Immature natural killer cell (primary cell): ENCODE results near the gene CDK5RAP3. TPM values are rescaled to one million over a fixed set of nuclear protein-coding genes. Genes with fewer than 3 reads are reported as not detected.
"Not testable (repeated sequence)": the region's sequence is repeated elsewhere in the genome, so short reads cannot be mapped to it uniquely, and the experiment has no call there.

Experiments
- DNase-seq, 3 donors: peaks; one replicate each; pipeline ENCODE4 v3.0.0; 2022; ENCODE audit warnings: mixed read lengths in 1 of 3
- H3K27ac Mint-ChIP-seq, 6 donors: one replicate each; pipeline ENCODE4 v1.8.0; 2020; ENCODE audit warnings: mixed read lengths in 6 of 6, mild to moderate bottlenecking in 5 of 6, inconsistent platforms in 4 of 6, moderate library complexity in 3 of 6
- H3K27me3 Mint-ChIP-seq, 3 donors: one replicate each; pipeline ENCODE4 v1.8.0; 2020 to 2021; ENCODE audit warnings: low read depth in 3 of 3, mild to moderate bottlenecking in 3 of 3, mixed read lengths in 3 of 3, moderate library complexity in 3 of 3, inconsistent platforms in 1 of 3
- H3K36me3 Mint-ChIP-seq, 3 donors: one replicate each; pipeline ENCODE4 v1.8.0; 2020; ENCODE audit warnings: mixed read lengths in 3 of 3, inconsistent platforms in 2 of 3, mild to moderate bottlenecking in 2 of 3
- H3K4me1 Mint-ChIP-seq, 2 donors: one replicate each; pipeline ENCODE4 v1.8.0; 2020; ENCODE audit warnings: inconsistent platforms in 2 of 2, mild to moderate bottlenecking in 2 of 2, mixed read lengths in 2 of 2, moderate library complexity in 1 of 2
- H3K4me3 Mint-ChIP-seq, 5 donors: one replicate each; pipeline ENCODE4 v1.8.0; 2020; ENCODE audit warnings: mild to moderate bottlenecking in 5 of 5, mixed read lengths in 5 of 5, inconsistent platforms in 3 of 5, moderate library complexity in 3 of 5
- H3K9me3 Mint-ChIP-seq, 6 donors: one replicate each; pipeline ENCODE4 v1.8.0; 2020; ENCODE audit warnings: mild to moderate bottlenecking in 6 of 6, mixed read lengths in 6 of 6, inconsistent platforms in 4 of 6, moderate library complexity in 3 of 6
- polyA plus RNA-seq, 3 donors: library from polyadenylated mRNA; unstranded; fragments of 300-500 nt; fragmentation: Illumina TruSeq; gene quantifications; one replicate each; pipeline ENCODE4 v1.2.3, GENCODE V29; 2021

Gene CDK5RAP3
- polyA plus RNA-seq, 3 donors from 2014 or later: 66.3 to 97.2 (median 84.0) TPM

- H3K4me1 Mint-ChIP-seq: peaks cover 11 to 12% of the 10 kb centered on the region in 2 donors
- H3K9me3 Mint-ChIP-seq: no peaks in the 10 kb centered on the region
- peaks cover 10 to 25% (median 12%) of the 10 kb centered on the region in 3 donors for H3K27me3 Mint-ChIP-seq
- no peak for DNase-seq
- no peak overlapping the region for H3K4me3 Mint-ChIP-seq
- H3K27ac Mint-ChIP-seq: no peak overlapping the region
- H3K36me3 Mint-ChIP-seq: no peaks in the 10 kb centered on the region
Measured at GRCh38 chr17:48013876-48014594, 43.1 kb downstream of the CDK5RAP3 start.

- no peak for DNase-seq
- Mint-ChIP-seq H3K4me1 (peaks cover 11 to 12% of the 10 kb centered on the region in 2 donors), H3K27me3 (peaks cover 11 to 23% (median 12%) of the 10 kb centered on the region in 3 donors), H3K4me3 (no peak overlapping the region), H3K27ac (no peak overlapping the region), H3K9me3 (no peaks in the 10 kb centered on the region), H3K36me3 (no peaks in the 10 kb centered on the region)
Measured at GRCh38 chr17:48014595-48015111, 43.7 kb downstream of the CDK5RAP3 start.

GRCh38 chr17:48016112-48016511, 45.2 kb downstream of the CDK5RAP3 start:
- DNase-seq: no peak
- peaks cover 10 to 12% of the 10 kb centered on the region in 2 donors for H3K4me1 Mint-ChIP-seq
- no peak overlapping the region for H3K27ac Mint-ChIP-seq
- H3K9me3 Mint-ChIP-seq: no peaks in the 10 kb centered on the region
- no peak overlapping the region for H3K4me3 Mint-ChIP-seq
- no peaks in the 10 kb centered on the region for H3K36me3 Mint-ChIP-seq
- peaks cover 11 to 21% (median 17%) of the 10 kb centered on the region in 3 donors for H3K27me3 Mint-ChIP-seq

GRCh38 chr17:48017817-48018158, 46.9 kb downstream of the CDK5RAP3 start:
- not testable (repeated sequence) for H3K27ac Mint-ChIP-seq, DNase-seq
- H3K27me3 Mint-ChIP-seq: peaks cover 18 to 19% (median 19%) of the 10 kb centered on the region in 3 donors

GRCh38 chr17:48021934-48022333, 51.0 kb downstream of the CDK5RAP3 start:
- no peaks in the 10 kb centered on the region for H3K9me3 Mint-ChIP-seq
- peaks cover 31 to 38% of the 10 kb centered on the region in 2 donors for H3K4me1 Mint-ChIP-seq
- no peak for DNase-seq
- peaks cover 16 to 29% (median 19%) of the 10 kb centered on the region in 3 donors for H3K27me3 Mint-ChIP-seq
- H3K36me3 Mint-ChIP-seq: no peaks in the 10 kb centered on the region
- H3K27ac Mint-ChIP-seq: peak overlapping the region in 1 of 6 donors; percentile 27
- H3K4me3 Mint-ChIP-seq: no peak overlapping the region

More at GRCh38 chr17:48017817-48018158, 46.9 kb downstream of the CDK5RAP3 start:
- not testable (repeated sequence) for H3K36me3 Mint-ChIP-seq, H3K4me1 Mint-ChIP-seq, H3K9me3 Mint-ChIP-seq, H3K4me3 Mint-ChIP-seq

- Mint-ChIP-seq H3K27ac (no peak overlapping the region), H3K9me3 (no peaks in the 10 kb centered on the region), H3K36me3 (no peaks in the 10 kb centered on the region), H3K4me3 (peak overlapping the region in 2 of 5 donors; percentile 55 to 60), H3K27me3 (peaks cover 16 to 29% (median 19%) of the 10 kb centered on the region in 3 donors), H3K4me1 (peaks cover 31 to 38% of the 10 kb centered on the region in 2 donors)
- no peak for DNase-seq
Measured at GRCh38 chr17:48022901-48023300, 52.0 kb downstream of the CDK5RAP3 start.

- peak; percentile 21 to 36 (median 32) for DNase-seq
- Mint-ChIP-seq H3K27me3 (peaks cover 15 to 29% (median 19%) of the 10 kb centered on the region in 3 donors), H3K36me3 (no peaks in the 10 kb centered on the region), H3K9me3 (no peaks in the 10 kb centered on the region), H3K27ac (no peak overlapping the region), H3K4me3 (peak overlapping the region; percentile 27 to 58 (median 52)), H3K4me1 (peaks cover 31 to 38% of the 10 kb centered on the region in 2 donors)
Measured at GRCh38 chr17:48023400-48024148, 52.7 kb downstream of the CDK5RAP3 start.

- H3K9me3 Mint-ChIP-seq: no peaks in the 10 kb centered on the region
- peak overlapping the region; percentile 46 to 86 (median 81) for H3K27ac Mint-ChIP-seq
- H3K4me1 Mint-ChIP-seq: peaks cover 31 to 38% of the 10 kb centered on the region in 2 donors
- peaks cover 19 to 29% (median 20%) of the 10 kb centered on the region in 3 donors for H3K27me3 Mint-ChIP-seq
- H3K36me3 Mint-ChIP-seq: no peaks in the 10 kb centered on the region
- peak overlapping the region; percentile 85 to 99 (median 90) for H3K4me3 Mint-ChIP-seq
- DNase-seq: peak; percentile 18 to 29 (median 24)
Measured at GRCh38 chr17:48024149-48025039, 53.5 kb downstream of the CDK5RAP3 start.

GRCh38 chr17:48025040-48025903, 54.4 kb downstream of the CDK5RAP3 start:
- peaks cover 19 to 27% (median 20%) of the 10 kb centered on the region in 3 donors for H3K27me3 Mint-ChIP-seq
- peak; percentile 93 to 96 (median 95) for DNase-seq
- H3K36me3 Mint-ChIP-seq: no peaks in the 10 kb centered on the region
- H3K4me1 Mint-ChIP-seq: peaks cover 31 to 38% of the 10 kb centered on the region in 2 donors
- peak overlapping the region; percentile 85 to 99 (median 90) for H3K4me3 Mint-ChIP-seq
- H3K9me3 Mint-ChIP-seq: no peaks in the 10 kb centered on the region
- H3K27ac Mint-ChIP-seq: peak overlapping the region; percentile 46 to 86 (median 81)

GRCh38 chr17:48025904-48026501, 55.1 kb downstream of the CDK5RAP3 start:
- H3K27ac Mint-ChIP-seq: no peak overlapping the region
- H3K27me3 Mint-ChIP-seq: peaks cover 17 to 21% (median 20%) of the 10 kb centered on the region in 3 donors
- DNase-seq: no peak

GRCh38 chr17:48026502-48027321, 55.8 kb downstream of the CDK5RAP3 start:
- Mint-ChIP-seq H3K36me3 (no peaks in the 10 kb centered on the region), H3K4me3 (peak overlapping the region; percentile 36 to 99 (median 65)), H3K4me1 (peaks cover 31 to 38% of the 10 kb centered on the region in 2 donors), H3K27me3 (peaks cover 14 to 17% (median 16%) of the 10 kb centered on the region in 3 donors), H3K9me3 (no peaks in the 10 kb centered on the region), H3K27ac (no peak overlapping the region)
- DNase-seq: peak; percentile 63 to 72 (median 68)

More at GRCh38 chr17:48025904-48026501, 55.1 kb downstream of the CDK5RAP3 start:
- peak overlapping the region; percentile 85 to 99 (median 90) for H3K4me3 Mint-ChIP-seq
- no peaks in the 10 kb centered on the region for H3K9me3 Mint-ChIP-seq
- peaks cover 31 to 38% of the 10 kb centered on the region in 2 donors for H3K4me1 Mint-ChIP-seq
- H3K36me3 Mint-ChIP-seq: no peaks in the 10 kb centered on the region
